ENCODE measurements around the gene ZBED5.
A peak's percentile ranks its signal among the peaks of the same experiment; 100 is the strongest.
"Not testable (repeated sequence)": the region's sequence is repeated elsewhere in the genome, so short reads cannot be mapped to it uniquely, and the experiment has no call there.

Gene ZBED5

DNA sequence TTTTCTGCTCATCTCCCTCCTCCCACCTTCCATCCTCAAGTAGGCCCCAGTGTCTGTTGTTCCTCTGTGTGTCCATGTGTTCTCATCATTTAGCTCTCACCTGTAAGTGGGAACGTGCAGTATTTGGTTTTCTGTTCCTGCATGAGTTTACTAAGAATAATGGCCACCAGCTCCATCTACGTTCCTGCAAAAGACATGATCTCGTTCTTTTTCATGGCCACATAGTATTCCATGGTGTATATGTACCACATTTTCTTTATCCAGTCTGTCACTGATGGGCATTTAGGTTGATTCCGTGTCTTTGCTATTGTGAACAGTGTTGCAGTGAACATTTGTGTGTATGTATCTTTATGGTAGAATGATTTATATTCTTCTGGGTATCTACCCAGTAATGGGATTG lies 21.0 kb downstream of the ZBED5 start:
- DNase-seq = not testable (repeated sequence)

DNA sequence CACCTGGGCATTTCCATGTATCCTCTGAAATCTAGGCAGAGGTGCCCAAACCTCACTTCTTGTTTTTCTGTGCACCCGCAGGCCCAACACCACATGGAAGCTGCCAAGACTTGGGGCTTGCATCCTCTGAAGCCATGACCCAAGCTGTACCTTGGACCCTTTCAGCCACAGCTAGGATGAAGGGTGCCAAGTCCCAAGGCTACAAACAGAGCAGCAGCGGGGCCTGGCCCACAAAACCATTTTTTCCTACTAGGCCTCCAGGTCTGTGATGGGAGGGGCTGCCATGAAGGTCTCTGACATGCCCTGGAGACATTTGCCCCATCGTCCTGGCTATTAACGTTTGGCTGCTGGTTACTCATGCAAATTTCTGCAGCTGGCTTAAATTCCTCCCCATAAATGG lies 28.7 kb downstream of the ZBED5 start:
- DNase-seq = no peak

- no peak for DNase-seq
These were observed 29.5 kb downstream of the ZBED5 start for GRCh38 chr11:10828402-10828801.

DNA sequence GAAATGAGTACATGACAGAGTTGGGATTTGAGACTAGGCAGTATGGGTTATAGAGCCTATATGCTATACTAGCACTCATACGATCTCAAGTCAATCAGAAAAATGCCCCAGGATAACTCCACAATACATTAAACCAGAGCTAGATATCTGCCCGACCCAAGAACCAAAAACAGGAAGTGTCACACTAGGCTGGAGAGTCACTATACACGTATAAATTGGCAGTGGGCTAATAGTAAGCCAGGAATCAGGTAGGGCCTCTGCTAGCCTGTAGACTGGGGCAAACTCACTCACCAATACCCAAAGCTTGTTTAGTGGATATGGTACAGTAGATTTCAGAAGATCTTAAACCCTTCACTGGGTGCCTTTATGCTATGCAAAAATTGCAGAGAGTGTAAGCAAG lies 33.0 kb downstream of the ZBED5 start:
- DNase-seq = no peak

DNA sequence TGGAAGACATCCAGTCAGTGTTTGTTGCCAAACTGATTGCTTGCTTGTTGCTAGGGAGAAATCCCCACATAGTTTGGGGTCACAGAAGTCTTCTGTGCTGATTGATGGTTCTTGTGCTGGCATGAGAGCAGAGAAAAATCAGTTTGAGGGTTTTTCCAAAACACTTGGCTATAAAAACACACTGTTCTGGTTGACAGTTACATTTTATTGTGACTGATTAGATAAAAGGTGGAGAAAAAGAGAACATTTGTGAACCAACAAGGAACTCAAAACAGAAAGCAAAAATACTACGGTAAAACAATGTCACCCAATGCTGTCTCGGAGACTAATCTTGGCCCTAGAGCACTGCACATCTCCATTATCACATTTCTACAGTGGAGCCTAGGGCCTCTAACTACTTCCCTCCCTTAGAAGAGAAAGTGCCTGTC lies 34.7 kb downstream of the ZBED5 start:
- DNase-seq = no peak

DNA sequence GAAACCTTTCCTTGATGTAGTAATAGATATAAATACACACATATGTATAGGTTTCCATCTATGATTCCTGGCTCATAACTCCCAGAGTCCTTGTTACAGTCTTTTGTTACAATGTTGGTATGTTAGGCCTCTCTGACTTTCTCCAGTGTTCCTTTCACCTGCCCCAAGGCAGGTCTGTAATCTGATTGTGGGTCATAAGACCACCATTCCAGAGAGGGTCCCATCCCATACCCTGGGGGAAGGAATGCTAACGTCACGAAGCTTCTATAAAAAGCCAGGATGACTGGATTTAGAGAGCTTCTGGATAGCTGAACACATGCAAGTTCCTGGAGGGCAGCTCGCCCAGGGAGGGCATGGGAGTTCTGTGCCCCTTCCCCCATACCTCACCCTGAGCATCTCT lies 35.4 kb downstream of the ZBED5 start:
- not testable (repeated sequence) for DNase-seq

DNA sequence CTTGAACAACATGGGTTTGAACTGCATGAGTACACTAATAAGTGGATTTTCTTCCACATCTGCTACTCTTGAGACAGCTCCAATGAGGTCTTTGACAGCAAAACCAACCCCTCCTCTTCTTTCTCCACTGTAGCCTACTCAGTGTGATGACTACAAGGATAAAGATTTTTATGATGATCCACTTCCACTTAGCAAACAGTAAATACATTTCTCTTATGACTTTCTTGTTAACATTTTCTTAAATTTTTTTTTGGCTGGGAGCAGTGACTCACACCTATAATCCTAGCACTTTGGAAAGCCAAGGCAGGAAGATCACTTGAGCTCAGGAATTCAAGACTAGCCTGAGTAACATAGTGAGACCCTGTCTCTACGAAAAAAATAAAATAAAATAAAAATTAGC lies 39.3 kb downstream of the ZBED5 start:
- DNase-seq = no peak

GRCh38 chr11:10813945-10814344 lies 43.9 kb downstream of the ZBED5 start:
- DNase-seq = no peak

DNA sequence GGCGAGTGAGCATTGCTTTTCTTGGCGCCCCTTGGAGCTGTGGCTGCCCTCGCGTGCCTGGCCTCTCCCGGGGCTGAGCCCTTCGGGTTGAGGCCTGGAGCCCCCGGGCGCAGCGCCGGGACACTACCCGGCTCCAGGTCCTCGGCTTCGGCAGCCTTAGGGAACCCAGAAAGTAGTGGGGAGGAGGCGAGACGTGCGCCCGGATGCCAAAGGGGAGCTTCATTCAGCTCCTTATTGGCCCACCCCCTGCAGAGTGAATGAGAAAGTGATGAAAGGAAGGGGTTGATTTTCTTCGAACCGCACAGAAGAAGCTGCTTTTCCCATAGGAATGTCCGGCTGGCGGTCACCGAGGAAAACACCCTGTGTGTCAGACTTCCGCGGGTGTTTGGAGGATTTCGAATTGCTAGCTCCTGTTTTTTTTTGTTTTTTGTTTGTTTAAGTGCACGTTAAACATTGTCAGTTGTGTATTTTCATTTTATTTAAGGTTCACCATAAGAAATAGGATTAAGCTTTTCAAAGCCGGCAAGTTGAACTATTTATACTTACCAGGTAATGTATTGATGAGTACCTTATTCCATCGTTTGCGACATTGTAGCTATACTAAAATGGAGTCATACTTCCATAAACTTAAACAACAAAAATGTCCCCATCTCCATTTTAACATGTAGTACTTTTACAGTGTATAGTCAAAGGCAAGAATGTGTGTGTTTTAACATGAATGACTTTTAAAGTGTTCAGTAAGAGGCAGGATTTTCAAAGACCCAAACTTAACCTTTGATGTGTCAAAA lies 48.3 kb downstream of the ZBED5 start:
- DNase-seq = no peak

DNA sequence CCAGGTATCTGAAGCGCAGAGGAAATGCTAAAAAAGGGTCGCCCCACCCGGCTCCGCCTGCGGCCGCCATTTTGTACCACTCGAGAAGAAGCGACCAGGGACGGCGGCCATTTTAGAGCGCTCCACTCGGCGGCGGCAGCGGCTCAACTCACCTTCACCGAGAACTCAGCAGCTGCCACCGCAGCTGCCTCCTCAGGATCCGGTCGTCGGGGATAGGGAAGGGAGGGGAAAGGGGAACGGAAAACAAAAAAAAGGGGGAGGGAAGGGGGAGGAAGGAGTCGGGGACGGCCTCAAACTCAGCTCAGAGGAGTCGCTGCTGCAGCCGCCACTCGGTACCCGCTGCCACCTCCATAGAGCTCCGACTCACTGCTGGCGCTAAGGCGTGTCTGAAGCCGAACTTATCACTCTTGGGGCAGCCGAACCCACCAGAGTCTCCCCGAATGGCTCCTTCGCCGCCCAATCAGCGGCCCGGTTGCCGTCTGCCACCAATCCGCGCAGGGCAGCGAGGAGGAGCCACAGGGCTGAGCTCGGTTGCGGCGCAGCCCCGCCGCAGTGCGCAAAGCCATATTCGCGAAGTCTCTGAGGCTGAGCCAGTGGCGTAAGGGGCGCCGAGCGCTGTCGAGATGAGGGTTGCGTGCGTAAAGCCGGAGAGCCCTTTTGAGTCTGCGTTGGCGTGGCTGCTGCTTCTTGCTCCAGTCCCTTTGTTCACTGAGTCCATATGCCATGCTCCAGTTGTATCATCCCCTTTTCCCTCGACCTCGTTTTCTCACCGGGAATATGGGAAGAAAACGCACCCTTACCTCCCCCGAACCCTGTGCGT lies 49.1 kb downstream of the ZBED5 start, which contains the start of gene EIF4G2:
EIF4G2 (minus strand) TSS at position 374 of the 820 bp plus-strand sequence.
- DNase-seq = peak; percentile 95

- no peak for DNase-seq
These were observed 49.7 kb downstream of the ZBED5 start for GRCh38 chr11:10808235-10808552.

DNA sequence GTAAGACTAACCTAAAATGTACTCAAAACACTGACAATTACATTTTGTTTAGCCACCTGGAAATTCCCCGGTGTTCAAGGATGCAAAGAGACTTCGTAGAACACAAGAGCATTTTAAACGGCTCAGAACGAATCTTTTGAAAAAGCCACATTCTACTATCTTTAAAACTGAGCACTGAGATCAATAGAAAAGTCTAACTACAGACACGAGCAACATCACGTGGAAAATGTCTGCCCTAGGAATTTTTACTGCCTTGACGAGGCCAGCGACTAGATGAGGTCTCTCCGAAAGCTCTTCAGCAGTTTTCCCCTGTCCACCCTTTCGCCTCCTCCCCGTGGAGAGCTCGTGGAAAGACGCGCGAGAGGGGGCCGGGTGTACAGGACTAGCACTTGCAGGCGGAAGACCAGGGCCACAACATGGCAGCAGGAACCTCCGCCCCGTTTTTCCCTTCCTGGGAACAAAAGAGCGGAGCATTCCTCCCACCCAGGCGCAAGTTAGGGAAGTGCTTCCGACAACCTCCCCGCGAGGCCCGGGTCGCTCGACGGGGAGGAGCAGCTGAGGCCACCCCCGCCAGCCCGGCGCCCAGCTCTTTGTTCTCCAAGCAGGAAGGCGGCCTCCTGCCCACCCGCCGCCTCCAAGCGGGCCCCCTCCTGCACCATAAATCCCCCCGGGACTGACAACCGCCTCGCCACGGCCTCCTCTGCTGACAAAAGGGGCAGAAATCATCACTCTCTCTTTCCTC lies 50.2 kb downstream of the ZBED5 start:
- no peak for DNase-seq

GRCh38 chr11:10806206-10806605 lies 51.6 kb downstream of the ZBED5 start:
- no peak for DNase-seq

- DNase-seq = no peak
These were observed 52.1 kb downstream of the ZBED5 start for GRCh38 chr11:10805741-10806140.

GRCh38 chr11:10803676-10804075 lies 54.2 kb downstream of the ZBED5 start:
- no peak for DNase-seq

All from NCI-H2029 treated with DMSO at 0.1 percent for 48 hours (cell line).